CMK (cell line): ENCODE data around the gene GUCA1A.
"Not testable (repeated sequence)": the region's sequence is repeated elsewhere in the genome, so short reads cannot be mapped to it uniquely, and the experiment has no call there.

Experiments
- DNase-seq: peaks from one replicate; pipeline ENCODE4 v3.0.0-alpha.2; 2010; ENCODE audit warnings: low read depth

The GUCA1A gene

DNA sequence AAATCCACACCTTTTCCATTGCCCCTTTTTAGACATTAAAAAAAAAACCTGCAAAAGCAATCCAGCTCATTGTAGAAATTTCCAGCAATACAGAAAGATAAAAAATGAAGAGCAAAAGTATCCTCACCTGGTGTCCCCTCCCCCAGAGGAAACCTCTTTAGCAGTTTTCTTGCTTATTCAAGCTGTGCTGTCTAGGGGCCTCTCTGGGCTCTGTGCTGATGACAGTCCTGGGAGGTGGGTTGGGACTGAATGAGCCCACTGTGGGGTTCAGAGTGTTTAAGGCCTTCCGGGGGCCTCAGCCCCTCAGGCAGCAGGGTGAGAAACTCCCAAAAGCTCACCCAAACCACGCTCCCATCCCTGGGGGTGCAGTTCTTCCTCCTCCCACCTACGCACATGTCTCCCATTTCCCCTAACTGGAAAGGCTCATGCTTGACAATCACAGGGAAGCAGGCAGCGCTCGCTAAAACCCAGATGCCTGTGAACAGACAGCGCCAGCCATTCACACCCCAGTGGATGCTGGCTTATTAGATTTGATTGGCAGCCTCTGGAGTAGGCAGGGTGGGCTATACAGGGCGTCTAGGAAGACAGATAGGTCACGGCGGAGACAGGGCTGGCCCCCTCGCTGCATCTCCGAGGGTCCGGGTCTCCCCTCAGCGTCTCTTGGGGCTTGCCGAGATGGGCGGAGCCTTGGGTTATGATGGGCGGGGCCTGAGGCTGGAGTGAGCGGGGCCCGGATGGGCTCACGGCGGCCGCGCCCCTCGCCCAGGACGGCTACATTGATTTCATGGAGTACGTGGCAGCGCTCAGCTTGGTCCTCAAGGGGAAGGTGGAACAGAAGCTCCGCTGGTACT is 4.6 kb downstream of the GUCA1A start:
- no peak for DNase-seq

GRCh38 chr6:42179261-42179944 is 6.2 kb downstream of the GUCA1A start:
- no peak for DNase-seq

GRCh38 chr6:42179945-42180313 is 6.8 kb downstream of the GUCA1A start:
- no peak for DNase-seq

- no peak for DNase-seq
Observed at GRCh38 chr6:42182101-42182500, 8.9 kb downstream of the GUCA1A start.

DNA sequence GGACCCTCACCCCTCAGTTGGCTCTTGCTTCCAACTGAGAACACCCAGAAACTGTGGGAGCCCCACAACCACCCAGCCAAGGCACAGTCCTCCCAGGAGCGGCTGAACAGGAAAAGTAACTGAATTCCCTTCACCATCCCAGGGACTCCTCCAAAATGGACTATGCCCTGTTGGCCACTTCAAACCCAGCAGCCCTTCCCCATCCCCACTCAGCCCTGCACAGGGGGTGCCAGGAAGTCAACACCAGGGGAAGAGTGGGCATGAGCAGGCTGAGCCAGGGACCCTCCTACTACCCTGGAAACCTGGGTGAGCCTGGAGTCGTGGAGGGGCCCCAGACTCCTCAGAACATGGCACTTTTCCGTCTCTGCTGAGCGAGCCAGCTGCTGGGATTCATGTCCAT is 11.3 kb downstream of the GUCA1A start:
- DNase-seq, result no peak

- DNase-seq, result no peak
Observed at GRCh38 chr6:42185597-42185996, 12.4 kb downstream of the GUCA1A start.

GRCh38 chr6:42188406-42188805 is 15.2 kb downstream of the GUCA1A start:
- DNase-seq, result no peak

DNA sequence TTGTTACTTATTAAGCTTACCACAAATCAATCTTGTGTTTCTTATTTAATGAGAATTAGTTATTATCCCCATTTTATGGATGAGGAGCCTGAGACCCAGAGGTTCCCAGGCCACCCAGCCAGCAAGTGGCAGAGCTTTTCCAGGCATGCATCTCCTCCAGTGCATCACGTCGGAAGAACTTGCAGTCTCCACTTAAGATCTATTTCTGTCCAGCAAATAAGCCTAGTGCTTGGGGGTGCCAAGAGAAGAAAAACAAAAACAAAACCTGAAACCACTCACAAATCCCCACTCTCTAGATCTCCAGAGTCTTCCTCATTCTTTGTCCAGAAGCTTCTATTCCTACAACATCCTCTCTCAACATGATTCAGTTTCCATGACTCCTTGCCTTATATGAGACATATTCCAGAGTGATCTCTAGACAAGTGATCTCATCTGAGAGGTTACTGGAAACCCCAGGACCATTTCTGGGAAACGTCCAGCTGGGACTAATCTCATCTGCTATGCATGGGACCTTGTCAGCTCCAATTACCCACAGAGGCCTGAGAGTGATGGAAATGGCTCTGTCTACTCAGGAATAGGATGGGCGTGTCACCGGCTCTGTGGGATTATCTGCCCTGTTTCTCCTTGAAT is 17.5 kb downstream of the GUCA1A start:
- DNase-seq, result no peak

GRCh38 chr6:42192385-42192784 is 19.2 kb downstream of the GUCA1A start:
- DNase-seq, result not testable (repeated sequence)

DNA sequence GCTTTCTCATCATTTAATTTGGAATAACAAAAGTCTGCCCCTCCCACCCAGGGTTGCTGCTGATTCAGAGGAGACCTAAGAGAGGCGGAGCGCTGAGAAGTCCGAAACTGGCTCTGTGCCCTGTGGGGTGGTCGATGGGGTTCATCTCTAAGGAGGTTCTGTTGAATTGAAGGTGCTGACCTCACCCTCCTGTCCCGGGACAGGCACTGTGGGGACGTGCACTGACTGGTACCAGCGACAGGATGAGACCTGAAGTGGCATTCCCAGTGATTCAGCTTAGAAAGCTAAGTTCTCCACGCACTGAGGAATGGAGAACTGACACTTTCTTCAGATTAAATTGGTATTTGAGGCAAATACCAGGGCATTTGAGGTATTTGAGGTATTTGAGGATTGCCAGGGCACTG is 20.3 kb downstream of the GUCA1A start:
- no peak for DNase-seq

- no peak for DNase-seq
Observed at GRCh38 chr6:42194056-42194455, 20.9 kb downstream of the GUCA1A start.

DNA sequence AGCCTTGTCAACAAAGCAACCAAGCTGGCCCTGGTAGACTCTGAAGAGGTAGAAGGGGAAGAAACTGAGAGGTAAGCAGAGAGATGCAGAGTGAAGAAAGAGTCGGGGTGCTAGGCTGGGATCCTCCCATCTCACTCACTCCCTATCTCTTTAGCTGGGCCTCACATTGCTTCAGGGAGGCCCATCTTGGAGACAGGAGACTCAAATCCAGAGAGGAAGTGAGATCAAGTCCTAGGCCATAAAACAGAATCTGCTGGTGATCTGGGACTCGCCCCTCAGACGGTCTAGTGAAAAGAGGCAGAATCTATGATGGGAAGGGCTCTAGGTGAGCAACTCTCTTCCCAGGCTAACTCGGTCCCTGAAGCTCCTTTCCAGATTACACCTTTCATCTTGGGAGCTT is 22.3 kb downstream of the GUCA1A start:
- DNase-seq, result no peak

DNA sequence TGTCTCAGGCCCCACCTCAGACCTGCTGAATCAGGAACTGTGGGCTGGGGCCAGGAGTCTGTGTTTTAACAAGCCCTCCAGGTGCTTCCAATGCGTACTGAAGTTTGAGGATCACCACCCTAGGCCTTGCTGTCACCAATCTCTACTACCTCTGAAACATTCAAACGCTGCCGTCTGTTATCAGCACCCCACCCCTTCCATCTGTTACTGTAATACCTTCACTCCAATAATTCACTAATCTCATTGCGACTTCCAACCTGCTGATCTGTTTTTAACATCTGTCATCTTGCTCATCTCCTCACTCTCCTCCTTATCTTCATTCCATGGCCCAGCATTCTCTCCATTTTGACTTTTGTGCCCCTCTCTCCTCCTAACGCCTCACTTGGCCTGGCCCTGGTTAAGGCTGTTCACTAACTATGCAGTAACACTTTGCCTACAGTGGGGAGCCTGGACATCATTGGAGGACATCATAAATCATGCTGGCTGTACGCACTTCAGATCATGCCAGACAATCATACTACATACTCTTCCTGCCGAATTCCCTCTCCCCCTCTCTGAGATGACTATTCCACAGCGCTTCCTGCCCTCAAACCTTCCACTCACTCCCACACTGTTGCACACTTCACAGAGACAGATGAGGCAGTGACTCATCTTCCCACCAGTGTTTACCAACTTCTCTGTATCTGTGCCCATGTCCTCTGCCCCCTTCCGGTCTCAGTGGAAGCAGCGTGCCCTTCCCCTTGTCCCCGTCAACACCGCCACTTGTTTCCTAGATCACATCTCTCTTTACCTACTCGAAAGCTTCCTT is 24.6 kb downstream of the GUCA1A start:
- DNase-seq, result peak; percentile 83

DNA sequence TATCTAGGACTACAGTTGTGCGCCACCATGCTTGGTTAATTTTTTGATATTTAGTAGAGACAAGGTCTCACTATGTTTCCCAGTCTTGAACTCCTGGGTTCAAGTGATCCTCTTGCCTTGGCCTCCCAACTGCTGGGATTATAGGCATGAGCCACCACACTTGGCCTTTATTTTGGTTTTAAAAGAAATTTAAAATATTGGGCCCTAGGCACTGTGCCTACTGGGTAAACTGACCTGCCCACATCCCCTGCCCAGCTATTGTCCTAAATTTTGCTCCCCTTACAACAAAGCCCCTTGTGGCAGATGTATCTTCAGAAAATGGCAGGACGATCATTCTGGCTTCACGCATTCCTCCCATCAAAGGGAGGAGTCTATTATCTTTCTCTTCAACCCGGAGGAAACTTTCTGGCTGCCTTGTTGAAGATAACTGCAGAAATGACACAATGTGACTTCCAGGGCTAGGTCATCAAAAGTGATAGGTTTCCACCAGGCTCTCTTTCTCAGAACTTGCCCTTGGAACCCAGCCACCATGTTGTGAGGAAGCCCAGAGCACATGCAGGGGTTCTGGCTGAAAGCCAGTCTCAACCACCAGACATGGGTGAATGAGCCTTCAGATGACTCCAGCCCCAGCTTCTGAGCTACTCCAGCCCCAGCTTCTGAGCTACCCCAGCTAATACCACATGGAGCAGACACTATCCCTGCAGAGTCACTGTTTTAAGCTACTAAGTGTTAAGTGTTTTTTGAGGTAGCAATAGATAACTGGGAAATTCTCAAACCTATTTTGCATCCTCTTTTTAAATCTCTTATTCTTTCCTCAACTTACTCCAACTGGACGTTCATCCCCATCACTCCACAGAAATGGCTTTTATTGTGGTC is 26.2 kb downstream of the GUCA1A start:
- peak; percentile 68 for DNase-seq

GRCh38 chr6:42200035-42200434 is 26.9 kb downstream of the GUCA1A start:
- DNase-seq, result no peak

- DNase-seq, result no peak
Observed at GRCh38 chr6:42201382-42201781, 28.2 kb downstream of the GUCA1A start.

DNA sequence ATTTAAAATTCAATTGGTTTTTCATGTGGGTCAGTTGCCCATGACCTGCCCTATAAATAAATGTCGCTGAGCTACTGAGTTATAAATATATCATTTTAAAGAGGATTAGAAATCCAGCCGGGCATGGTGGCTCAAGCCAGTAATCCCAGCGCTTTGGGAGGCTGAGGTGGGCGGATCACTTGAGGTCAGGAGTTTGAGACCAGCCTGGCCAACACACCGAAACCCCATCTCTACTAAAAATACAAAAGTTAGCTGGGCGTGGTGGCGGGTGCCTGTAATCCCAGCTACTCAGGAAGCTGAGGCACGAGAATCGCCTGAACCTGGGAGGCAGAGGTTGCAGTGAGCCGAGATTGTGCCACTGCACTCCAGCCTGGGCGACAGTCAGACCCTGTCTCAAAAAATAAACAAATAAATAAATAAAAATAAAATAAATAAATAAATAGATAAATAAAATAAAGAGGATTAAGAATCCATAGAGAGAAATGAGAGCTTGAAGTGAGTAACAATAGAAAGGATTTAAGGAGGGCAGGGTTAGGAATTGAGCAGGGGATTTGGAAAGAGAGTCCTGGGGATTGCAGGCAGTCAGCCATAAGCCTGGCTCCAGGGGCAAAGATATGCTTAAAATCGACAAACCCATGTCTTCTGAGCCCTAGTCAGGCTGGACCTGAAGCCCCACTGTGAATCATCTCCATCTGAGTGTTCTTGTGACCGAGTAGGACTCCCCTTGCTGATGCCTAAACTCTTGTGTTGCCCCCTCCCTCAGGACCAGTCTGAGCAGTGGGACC is 29.2 kb downstream of the GUCA1A start:
- not testable (repeated sequence) for DNase-seq

- DNase-seq, result no peak
Observed at GRCh38 chr6:42203183-42203582, 30.0 kb downstream of the GUCA1A start.

DNA sequence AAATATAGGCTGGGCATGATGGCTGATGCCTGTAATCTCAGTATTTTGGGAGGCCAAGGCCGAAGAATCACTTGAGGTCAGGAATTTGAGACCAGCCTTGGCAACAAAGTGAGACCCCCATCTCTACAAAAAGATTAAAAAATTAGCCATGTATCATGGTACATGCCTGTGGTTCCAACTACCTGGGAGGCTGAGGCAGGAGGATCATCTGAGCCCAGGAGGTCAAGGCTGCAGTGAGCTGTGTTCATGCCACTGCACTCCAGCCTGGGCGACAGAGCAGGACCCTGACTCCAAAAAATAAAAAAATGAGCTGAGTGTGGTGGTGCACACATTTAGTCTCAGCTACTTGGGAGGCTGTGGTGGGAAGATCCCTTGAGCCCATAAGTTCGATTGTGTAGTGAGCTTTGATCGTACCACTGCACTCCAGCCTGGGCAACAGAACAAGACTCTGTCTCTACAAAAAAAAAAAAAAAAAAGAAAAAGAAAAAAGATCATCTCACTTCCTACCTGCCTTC is 31.7 kb downstream of the GUCA1A start:
- DNase-seq, result no peak

- DNase-seq, result not testable (repeated sequence)
Observed at GRCh38 chr6:42207559-42207958, 34.4 kb downstream of the GUCA1A start.
